ENCODE data around the gene TARS3.

DNA sequence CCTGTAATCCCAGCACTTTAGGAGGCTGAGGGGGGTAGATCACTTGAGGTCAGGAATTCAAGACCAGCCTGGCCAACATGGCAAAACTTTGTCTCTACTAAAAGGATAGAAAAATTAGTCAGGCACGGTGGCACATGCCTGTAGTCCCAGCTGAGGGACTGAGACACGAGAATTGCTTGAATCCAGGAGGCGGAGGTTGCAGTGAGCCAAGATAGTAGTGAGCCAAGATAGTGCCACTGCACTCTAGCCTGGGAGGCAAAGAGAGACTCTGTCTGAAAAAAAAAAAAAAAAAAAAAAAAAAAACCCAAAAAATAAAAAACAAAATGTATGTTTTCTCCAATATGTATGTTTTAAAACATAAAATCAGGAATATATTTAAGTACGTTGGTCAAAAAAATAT lies 16.3 kb downstream of the TARS3 start:
- TF ChIP-seq, protein P1, sequence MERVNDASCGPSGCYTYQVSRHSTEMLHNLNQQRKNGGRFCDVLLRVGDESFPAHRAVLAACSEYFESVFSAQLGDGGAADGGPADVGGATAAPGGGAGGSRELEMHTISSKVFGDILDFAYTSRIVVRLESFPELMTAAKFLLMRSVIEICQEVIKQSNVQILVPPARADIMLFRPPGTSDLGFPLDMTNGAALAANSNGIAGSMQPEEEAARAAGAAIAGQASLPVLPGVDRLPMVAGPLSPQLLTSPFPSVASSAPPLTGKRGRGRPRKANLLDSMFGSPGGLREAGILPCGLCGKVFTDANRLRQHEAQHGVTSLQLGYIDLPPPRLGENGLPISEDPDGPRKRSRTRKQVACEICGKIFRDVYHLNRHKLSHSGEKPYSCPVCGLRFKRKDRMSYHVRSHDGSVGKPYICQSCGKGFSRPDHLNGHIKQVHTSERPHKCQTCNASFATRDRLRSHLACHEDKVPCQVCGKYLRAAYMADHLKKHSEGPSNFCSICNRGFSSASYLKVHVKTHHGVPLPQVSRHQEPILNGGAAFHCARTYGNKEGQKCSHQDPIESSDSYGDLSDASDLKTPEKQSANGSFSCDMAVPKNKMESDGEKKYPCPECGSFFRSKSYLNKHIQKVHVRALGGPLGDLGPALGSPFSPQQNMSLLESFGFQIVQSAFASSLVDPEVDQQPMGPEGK (CRISPR knock-in tag; IDR thresholded peaks at IDR 0.05; ENCODE audit: borderline replicate concordance) = no peak
- TF ChIP-seq CSRNP3 (CRISPR knock-in tag; IDR thresholded peaks at IDR 0.05) = no peak
- no peak for TF ChIP-seq CREB5 (CRISPR knock-in tag; IDR thresholded peaks at IDR 0.05; ENCODE audit: low read depth)
- TF ChIP-seq SNAI2 (CRISPR knock-in tag; IDR thresholded peaks at IDR 0.05) = no peak
- TF ChIP-seq GLIS3 (CRISPR knock-in tag; IDR thresholded peaks at IDR 0.05) = no peak
- TF ChIP-seq ARNTL (CRISPR knock-in tag; IDR thresholded peaks at IDR 0.05; ENCODE audit: borderline replicate concordance, low read depth) = no peak
- TF ChIP-seq ZFP3 (CRISPR knock-in tag; IDR thresholded peaks at IDR 0.05) = no peak
- TF ChIP-seq TCF4 (CRISPR knock-in tag; IDR thresholded peaks at IDR 0.05; ENCODE audit: borderline replicate concordance) = no peak
- TF ChIP-seq ISL1 (CRISPR knock-in tag; IDR thresholded peaks at IDR 0.05) = no peak
